Neural cell (in vitro differentiated cells): Measurements from ENCODE around the gene INPP1.

Source experiments
- EP300 ChIP-seq: fragments of 450-650 bp; conservative IDR thresholded peaks from 2 replicates; pipeline ENCODE4 v1.6.1; 2014; ENCODE audit warnings: antibody characterized with exemption, mild to moderate bottlenecking, moderate library complexity; ENCODE audit not compliant: poor library complexity, severe bottlenecking
- EZH2 ChIP-seq: fragments of 200-600, 300-800 bp; shearing (Covaris generic), sonication (generic); IDR thresholded peaks from 2 replicates; pipeline ENCODE4 v1.6.1; 2014; ENCODE audit warnings: antibody characterized with exemption, low read length, borderline replicate concordance, mild to moderate bottlenecking; ENCODE audit not compliant: insufficient read depth, poor library complexity, severe bottlenecking
- TF ChIP-seq, protein P1 (sequence below): fragments of 450-650 bp; IDR thresholded peaks from 2 replicates; pipeline ENCODE4 v1.5.1; 2014; ENCODE audit warnings: antibody characterized with exemption, mild to moderate bottlenecking, moderate library complexity; ENCODE audit not compliant: poor library complexity, severe bottlenecking

DNA sequence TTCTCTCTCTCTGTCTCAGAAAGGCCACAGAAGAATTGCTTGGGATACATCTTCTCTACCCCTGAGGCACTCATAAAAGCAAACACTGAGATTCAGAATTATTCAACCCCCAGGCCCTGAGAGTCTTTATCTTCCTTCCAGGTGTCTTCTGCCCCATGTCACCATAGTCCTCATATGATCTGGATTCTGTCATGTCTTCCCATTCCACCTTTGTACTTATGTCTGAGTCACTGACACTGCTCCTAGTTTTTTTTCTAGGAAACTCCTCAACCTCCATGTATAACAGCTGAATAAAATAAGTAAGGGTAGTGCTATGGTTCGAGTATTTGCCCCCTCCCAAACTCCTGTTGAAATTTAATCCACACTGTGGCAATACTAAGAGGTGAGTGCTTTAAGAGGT is 35.4 kb upstream of the INPP1 start:
- TF ChIP-seq, protein P1, sequence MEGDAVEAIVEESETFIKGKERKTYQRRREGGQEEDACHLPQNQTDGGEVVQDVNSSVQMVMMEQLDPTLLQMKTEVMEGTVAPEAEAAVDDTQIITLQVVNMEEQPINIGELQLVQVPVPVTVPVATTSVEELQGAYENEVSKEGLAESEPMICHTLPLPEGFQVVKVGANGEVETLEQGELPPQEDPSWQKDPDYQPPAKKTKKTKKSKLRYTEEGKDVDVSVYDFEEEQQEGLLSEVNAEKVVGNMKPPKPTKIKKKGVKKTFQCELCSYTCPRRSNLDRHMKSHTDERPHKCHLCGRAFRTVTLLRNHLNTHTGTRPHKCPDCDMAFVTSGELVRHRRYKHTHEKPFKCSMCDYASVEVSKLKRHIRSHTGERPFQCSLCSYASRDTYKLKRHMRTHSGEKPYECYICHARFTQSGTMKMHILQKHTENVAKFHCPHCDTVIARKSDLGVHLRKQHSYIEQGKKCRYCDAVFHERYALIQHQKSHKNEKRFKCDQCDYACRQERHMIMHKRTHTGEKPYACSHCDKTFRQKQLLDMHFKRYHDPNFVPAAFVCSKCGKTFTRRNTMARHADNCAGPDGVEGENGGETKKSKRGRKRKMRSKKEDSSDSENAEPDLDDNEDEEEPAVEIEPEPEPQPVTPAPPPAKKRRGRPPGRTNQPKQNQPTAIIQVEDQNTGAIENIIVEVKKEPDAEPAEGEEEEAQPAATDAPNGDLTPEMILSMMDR, result no peak
- TF ChIP-seq EP300 (no peak), EZH2 (no peak)
